Measurements from ENCODE around the gene ARHGEF11. TPM values are rescaled to one million over a fixed set of nuclear protein-coding genes. Genes with fewer than 3 reads are reported as not detected.

The ARHGEF11 gene
- total and polyA plus RNA-seq, 9 of the 15 experiments (the other 6 are each of a cell fraction or from before 2014, with no cell fraction given) = 0.14 to 15.5 (median 9.0) TPM

- no peak for TF ChIP-seq ELK3 (CRISPR knock-in tag; IDR thresholded peaks at IDR 0.05)
- TF ChIP-seq MBD1 (CRISPR knock-in tag; IDR thresholded peaks at IDR 0.05) = no peak
- TF ChIP-seq TOE1 (IDR thresholded peaks at IDR 0.05; ENCODE audit: borderline replicate concordance) = no peak
- TF ChIP-seq TOE1 (CRISPR knock-in tag; IDR thresholded peaks at IDR 0.05; ENCODE audit: borderline replicate concordance, low read depth) = no peak
Observed at GRCh38 chr1:156935505-156936128, 109.9 kb downstream of the ARHGEF11 start (continued).

- in situ Hi-C loops (cut with MboI) = no loop called here
- TSS peak; percentile 34 for BruUV-seq (replicated peaks)
- Histone ChIP-seq H3K79me2 (ENCODE audit: control insufficient read depth, insufficient read depth, low read length) (no peaks in the 10 kb centered on the region), H3K9me3 (replicated peaks; ENCODE audit: control insufficient read depth, insufficient read depth, low read depth, low read length) (no peaks in the 10 kb centered on the region), H3K4me2 (ENCODE audit: insufficient read depth, low read length) (no peak overlapping the region), H3K4me3 (no peak overlapping the region), H3K9me1 (ENCODE audit: control insufficient read depth, insufficient read depth, low read length) (no peaks in the 10 kb centered on the region), H3K27me3 (ENCODE audit: control insufficient read depth in 2 of 2, insufficient read depth in 2 of 2, low read length in 2 of 2) (no peaks in the 10 kb centered on the region), H2AFZ (ENCODE audit: low read depth, low read length) (no peak overlapping the region), H4K20me1 (replicated peaks; ENCODE audit: control insufficient read depth, insufficient read depth, low read length) (no peaks in the 10 kb centered on the region; the same call in 1 of the 2 replicates), H3K36me3 (ENCODE audit: control insufficient read depth, insufficient read depth, low read length) (peaks cover 4% of the 10 kb centered on the region; the same call in 1 of the 3 replicates), H3K27ac (ENCODE audit: extremely low read depth, low read depth, low read length) (no peak overlapping the region), H3K9ac (ENCODE audit: insufficient read depth in 1 of 2, low read depth in 2 of 2, low read length in 2 of 2) (no peak overlapping the region), H3K4me1 (replicated peaks in 1 of 2; ENCODE audit: control insufficient read depth in 2 of 2, insufficient read depth in 2 of 2, low read length in 2 of 2) (no peaks in the 10 kb centered on the region; a peak in 1 of 5 replicates)
- intact Hi-C loops (cut with micrococcal nuclease) = no loop called here
- 55% methylated on average over 6 of the region's 6 CpGs for WGBS (ENCODE audit: insufficient coverage, low coverage, missing lambda C conversion rate)
- FAIRE-seq (no peak), DNase-seq (ENCODE audit: extremely low read depth in 1 of 4, low spot score in 3 of 4) (no peak), ATAC-seq (no peak)
- ChIA-PET POLR2A (no interaction called here), CTCF (ENCODE audit: low intra/inter-chr PET ratio) (no interaction called here)
- TF ChIP-seq TAL1 (IDR thresholded peaks at IDR 0.05) (no peak), BRD4 (IDR thresholded peaks at IDR 0.05) (no peak), TEAD2 (tag; IDR thresholded peaks at IDR 0.05) (no peak), ZNF143 (CRISPR knock-in tag; IDR thresholded peaks at IDR 0.05) (no peak), CHD4 (IDR thresholded peaks at IDR 0.05; ENCODE audit: insufficient read depth, insufficient replicate concordance, low read depth, low read length, poor library complexity, severe bottlenecking) (no peak), ARNT (IDR thresholded peaks at IDR 0.05) (no peak), ADNP (tag; IDR thresholded peaks at IDR 0.05) (no peak), KHSRP (IDR thresholded peaks at IDR 0.05) (no peak), TRIM24 (IDR thresholded peaks at IDR 0.05) (no peak), ZNF511 (CRISPR knock-in tag; IDR thresholded peaks at IDR 0.05) (no peak)
Observed at GRCh38 chr1:156933136-156933535, 112.4 kb downstream of the ARHGEF11 start.

Data from K562 (cell line).